Spleen (tissue), 11 donors: ENCODE data around the gene UMPS. TPM values are rescaled to one million over a fixed set of nuclear protein-coding genes. Genes with fewer than 3 reads are reported as not detected.

Experiments
- DNase-seq: peaks from one replicate; pipeline ENCODE4 v3.0.0-alpha.2; 2020
- H3K27ac ChIP-seq, 8 donors: fragments of 200-600 bp; sonication (generic) in 7 of 8; 1 replicate in 4 of 8; 2 replicates in 4 of 8; pipeline versions ENCODE4 v1.5.0 to v1.8.0; 2016 to 2021; ENCODE audit warnings: inconsistent platforms in 4 of 8, mild to moderate bottlenecking in 4 of 8, moderate library complexity in 1 of 8
- H3K27me3 ChIP-seq, 7 donors: fragments of 200-600 bp; sonication (generic) in 6 of 7; replicated peaks in 1 of 7; 1 replicate in 4 of 7; 2 replicates in 3 of 7; pipeline versions ENCODE4 v1.5.0 to v1.8.0; 2016 to 2021; ENCODE audit warnings: inconsistent platforms in 3 of 7, mild to moderate bottlenecking in 1 of 7
- H3K36me3 ChIP-seq, 6 donors: fragments of 200-600 bp; sonication (generic) in 5 of 6; 1 replicate in 4 of 6; 2 replicates in 2 of 6; pipeline versions ENCODE4 v1.5.0 to v1.8.0; 2016 to 2021; ENCODE audit warnings: inconsistent platforms in 2 of 6
- H3K4me1 ChIP-seq, 6 donors: fragments of 200-600 bp; sonication (generic) in 5 of 6; 1 replicate in 3 of 6; 2 replicates in 3 of 6; pipeline versions ENCODE4 v1.5.0 to v1.8.0; 2016 to 2021; ENCODE audit warnings: inconsistent platforms in 3 of 6
- H3K4me3 ChIP-seq, 8 donors: fragments of 200-600 bp; sonication (generic) in 7 of 8; 1 replicate in 4 of 8; 2 replicates in 4 of 8; pipeline versions ENCODE4 v1.5.0 to v1.8.0; 2016 to 2021; ENCODE audit warnings: inconsistent platforms in 4 of 8, mild to moderate bottlenecking in 4 of 8, moderate library complexity in 2 of 8
- H3K9me3 ChIP-seq, 8 donors: fragments of 200-600 bp; sonication (generic) in 7 of 8; 1 replicate in 4 of 8; 2 replicates in 4 of 8; pipeline versions ENCODE4 v1.5.0 to v1.8.0; 2016 to 2021; ENCODE audit warnings: inconsistent platforms in 4 of 8
- CTCF ChIP-seq, 11 experiments: fragments of 200-600 bp in 7 of 11; fragments of 450-650 bp in 4 of 11; sonication (generic) in 4 of 11; IDR thresholded peaks in 8 of 11; conservative IDR thresholded peaks in 3 of 11; 1 replicate in 7 of 11; 2 replicates in 4 of 11; pipeline versions ENCODE4 v1.4.0 to v1.8.0; 2016 to 2021; ENCODE audit warnings: antibody characterized with exemption in 11 of 11, inconsistent platforms in 4 of 11, mild to moderate bottlenecking in 1 of 11
- POLR2A ChIP-seq, 3 donors: fragments of 450-650 bp; IDR thresholded peaks; one replicate each; pipeline ENCODE4 v1.5.1; 2017; ENCODE audit warnings: antibody characterized with exemption in 3 of 3, mild to moderate bottlenecking in 1 of 3
- POLR2AphosphoS5 ChIP-seq, 3 donors: sonication (generic); formaldehyde crosslinking; IDR thresholded peaks; one replicate each; pipeline ENCODE4 v1.5.1; 2017; ENCODE audit warnings: antibody characterized with exemption in 3 of 3
- WGBS, 5 donors: extraction: QIAGEN DNeasy Blood & Tissue Kit in 3 of 5; methylation state at CpG; one replicate each; pipeline versions ENCODE4 v1.1.5 to v1.1.7; 2013 to 2018; 5-methylcytosine and 5-hydroxymethylcytosine counted together
- intact Hi-C: fragments of 100-400 bp; cut with DNase I; formaldehyde crosslinking; loops from one replicate; pipeline ENCODE4 v1.15.0; 2023; ENCODE audit warnings: low total_unique reads
- polyA plus RNA-seq, 3 donors: library from polyadenylated mRNA; stranded (reverse); fragments of 200-250 nt; gene quantifications; one replicate each; pipeline ENCODE4 v1.2.1, GENCODE V29; 2013
- total RNA-seq, 7 donors: library from RNA; depleted of rRNA in 3 of 7; stranded (reverse); fragments of >200 nt in 3 of 7; fragmentation: NEBNext Ultra II Directional in 4 of 7; extraction: Animal tissue kit (Norgen Biotek cat#: 25700) in 4 of 7; gene quantifications; one replicate each; pipeline versions ENCODE4 v1.1.0 to v1.2.1, GENCODE V29; 2016 to 2021
- donor health status: healthy with polysubstance abuse.
- donor health status: DM: no; HTN: no; CAD: no; lungs with moderate emphysema.
- donor health status: DM: no; HTN: no; CAD: no.
- donor health status: Bipolar disorder and iron deficiency.
- donor health status: healthy.
- donor health status: DM: no; HTN: no; CAD: no.
- donor health status: DM: yes; HTN: yes; CAD: no.

Gene UMPS
- total and polyA plus RNA-seq, 10 donors = 11.2 to 41.8 (median 26.4) TPM

GRCh38 chr3:124779751-124780191 is 49.5 kb downstream of the UMPS start:
- whole genome bisulfite sequencing, 5 donors = 73 to 92% (median 89%) methylated on average over 5 to 9 of the region's 9 CpGs
- Histone ChIP-seq H3K36me3 (no peaks in the 10 kb centered on the region), H3K27ac (peak overlapping the region in 7 of 8 donors; percentile 41 to 76 (median 59)), H3K9me3 (no peaks in the 10 kb centered on the region), H3K4me3 (no peak overlapping the region), H3K27me3 (no peaks in the 10 kb centered on the region), H3K4me1 (peaks cover 0 to 40% (median 26%) of the 10 kb centered on the region in 6 donors)
- TF ChIP-seq POLR2AphosphoS5 (IDR thresholded peaks at IDR 0.05) (no peak), CTCF (IDR thresholded peaks at IDR 0.05 in 8 of 11, conservative IDR thresholded peaks at IDR 0.05 in 3 of 11) (no peak), POLR2A (IDR thresholded peaks at IDR 0.05) (no peak)
- no peak for DNase-seq
- intact Hi-C loops = no loop called here

GRCh38 chr3:124780356-124780755 is 50.1 kb downstream of the UMPS start:
- intact Hi-C loops = no loop called here
- no peak for TF ChIP-seq POLR2AphosphoS5 (IDR thresholded peaks at IDR 0.05)
- TF ChIP-seq CTCF (IDR thresholded peaks at IDR 0.05 in 8 of 11, conservative IDR thresholded peaks at IDR 0.05 in 3 of 11) = no peak
- TF ChIP-seq POLR2A (IDR thresholded peaks at IDR 0.05) = no peak
- Histone ChIP-seq H3K9me3 (no peaks in the 10 kb centered on the region), H3K27me3 (no peaks in the 10 kb centered on the region), H3K36me3 (no peaks in the 10 kb centered on the region), H3K27ac (peak overlapping the region in 7 of 8 donors; percentile 41 to 76 (median 59)), H3K4me1 (peaks cover 0 to 37% (median 24%) of the 10 kb centered on the region in 6 donors), H3K4me3 (no peak overlapping the region)
- WGBS, 5 donors = 38 to 56% (median 43%) methylated on average over 8 of the region's 8 CpGs
- no peak for DNase-seq

GRCh38 chr3:124780761-124781475 is 50.7 kb downstream of the UMPS start:
- no peaks in the 10 kb centered on the region for H3K27me3 ChIP-seq
- 26 to 42% (median 35%) methylated on average over 15 of the region's 15 CpGs for WGBS, 5 donors
- H3K4me3 ChIP-seq = no peak overlapping the region
- no peaks in the 10 kb centered on the region for H3K9me3 ChIP-seq
- TF ChIP-seq POLR2AphosphoS5 (IDR thresholded peaks at IDR 0.05) = peak; percentile 49 to 69 (median 56)
- TF ChIP-seq CTCF (IDR thresholded peaks at IDR 0.05 in 8 of 11, conservative IDR thresholded peaks at IDR 0.05 in 3 of 11) = no peak
- peak; percentile 41 for DNase-seq
- H3K36me3 ChIP-seq = no peaks in the 10 kb centered on the region
- H3K4me1 ChIP-seq = peaks cover 0 to 37% (median 24%) of the 10 kb centered on the region in 6 donors
- H3K27ac ChIP-seq = peak overlapping the region in 7 of 8 donors; percentile 23 to 76 (median 59)
- intact Hi-C loops = no loop called here
